ENCODE data around the gene E2F6.

DNA sequence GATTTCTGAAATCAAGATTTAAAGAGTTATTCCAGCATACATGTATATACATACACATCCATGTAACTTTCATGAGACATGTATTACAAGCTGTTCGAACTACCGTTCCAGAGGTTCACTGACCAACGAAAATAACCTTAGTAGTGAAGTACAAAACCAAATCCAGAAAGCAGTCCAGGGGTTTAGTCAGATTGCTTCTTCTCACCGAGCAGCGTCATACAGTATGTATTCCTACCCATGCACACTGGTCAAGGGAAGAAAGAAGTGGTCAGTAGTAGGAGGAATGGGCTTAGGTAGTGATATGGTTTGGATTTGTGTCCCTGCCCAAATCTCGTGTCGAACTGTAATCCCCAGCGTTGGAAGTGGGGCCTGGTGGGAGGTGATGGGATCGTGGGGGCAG, 45.3 kb downstream of the E2F6 start:
- TF ChIP-seq GATA2 (IDR thresholded peaks at IDR 0.05; ENCODE audit: low read depth, low read length) (no peak), GATA3 (IDR thresholded peaks at IDR 0.05; ENCODE audit: low read depth, low read length) (no peak)
